Measurements from ENCODE around the gene SMYD1.
A peak's percentile ranks its signal among the peaks of the same experiment; 100 is the strongest.

SMYD1 gene

DNA sequence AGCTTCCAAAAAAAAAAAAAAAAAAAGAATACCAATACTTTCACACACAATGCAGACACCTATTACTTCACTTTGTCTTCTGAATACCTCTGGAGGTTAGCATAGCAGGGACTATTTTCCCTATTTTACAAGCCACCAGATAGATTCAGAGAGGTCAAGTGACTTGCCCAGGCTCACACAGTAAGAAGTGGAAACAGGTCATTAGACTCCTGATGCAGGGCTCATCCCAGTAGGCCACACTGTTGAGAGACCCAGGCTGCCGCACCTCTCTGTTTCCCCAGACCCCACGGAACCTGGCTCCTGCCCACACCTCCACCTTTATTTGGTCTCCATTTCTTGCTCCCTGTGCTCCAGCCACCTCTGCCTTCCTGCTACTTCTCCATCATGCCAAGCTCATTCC is 19.4 kb downstream of the SMYD1 start:
- DNase-seq (ENCODE audit: low spot score) = no peak

DNA sequence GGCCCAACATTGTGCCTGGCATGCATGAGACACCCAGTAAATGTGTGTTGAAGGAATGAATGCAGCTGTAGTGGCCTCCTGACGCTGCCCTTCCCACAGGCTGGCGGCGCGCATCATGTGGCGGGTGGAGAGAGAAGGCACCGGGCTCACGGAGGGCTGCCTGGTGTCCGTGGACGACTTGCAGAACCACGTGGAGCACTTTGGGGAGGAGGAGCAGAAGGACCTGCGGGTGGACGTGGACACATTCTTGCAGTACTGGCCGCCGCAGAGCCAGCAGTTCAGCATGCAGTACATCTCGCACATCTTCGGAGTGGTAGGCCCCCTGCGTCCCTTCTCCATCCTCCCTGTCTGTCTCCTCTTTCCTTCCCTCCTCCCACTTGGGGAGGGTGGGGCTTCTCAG is 20.1 kb downstream of the SMYD1 start:
- no peak for DNase-seq (ENCODE audit: low spot score)

DNA sequence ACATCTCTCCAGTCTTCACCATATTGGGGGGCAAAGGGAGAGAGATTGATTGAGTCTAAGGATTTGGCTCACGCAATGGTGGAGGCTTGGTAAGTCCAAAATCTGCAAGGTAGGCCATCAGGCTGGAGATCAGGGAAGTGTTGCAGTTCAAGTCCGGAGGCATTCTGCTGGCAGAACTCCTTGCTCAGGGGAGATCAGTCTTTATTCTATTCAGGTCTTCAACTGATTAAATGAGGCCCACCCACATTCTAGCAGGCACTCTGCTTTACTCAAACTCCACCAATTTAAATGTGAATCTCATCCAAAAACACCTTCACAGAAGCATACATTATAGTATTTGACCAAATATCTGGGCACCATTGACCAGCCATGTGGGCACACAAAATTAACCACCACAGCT is 21.4 kb downstream of the SMYD1 start:
- no peak for DNase-seq (ENCODE audit: low spot score)

DNA sequence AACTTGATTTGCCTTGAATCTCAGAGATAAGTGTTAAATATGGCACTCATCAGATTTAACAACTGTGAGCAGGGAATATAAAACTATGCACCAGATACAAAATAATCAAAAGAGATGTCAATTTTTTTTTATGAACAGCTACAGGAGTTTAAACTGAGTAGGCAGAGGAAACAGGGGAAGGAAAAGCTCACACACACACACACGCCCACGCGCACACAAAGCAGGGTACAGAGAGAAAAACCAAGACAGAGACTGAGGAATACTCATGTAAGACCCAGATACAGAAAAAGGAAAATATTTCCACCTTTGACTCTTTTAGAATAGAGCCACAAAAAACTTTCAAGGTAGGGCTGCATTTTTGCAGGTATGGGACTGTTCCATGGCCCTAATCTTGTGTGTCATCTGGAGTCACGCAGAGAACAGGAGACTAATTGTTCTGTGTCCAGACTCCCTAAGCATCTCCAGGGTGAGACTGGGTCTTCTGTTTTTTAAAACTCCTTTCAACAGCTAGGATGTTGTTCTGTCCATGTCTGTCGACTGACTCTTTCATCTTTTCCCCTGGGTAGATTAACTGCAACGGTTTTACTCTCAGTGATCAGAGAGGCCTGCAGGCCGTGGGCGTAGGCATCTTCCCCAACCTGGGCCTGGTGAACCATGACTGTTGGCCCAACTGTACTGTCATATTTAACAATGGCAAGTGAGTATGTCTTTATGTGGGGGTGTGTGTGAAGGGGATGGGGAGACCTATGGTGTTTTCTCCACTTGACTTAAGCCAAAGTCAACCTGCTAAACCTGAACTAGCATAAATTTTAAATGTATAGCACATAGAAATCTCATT is 23.0 kb downstream of the SMYD1 start:
- no peak for DNase-seq (ENCODE audit: low spot score)

DNA sequence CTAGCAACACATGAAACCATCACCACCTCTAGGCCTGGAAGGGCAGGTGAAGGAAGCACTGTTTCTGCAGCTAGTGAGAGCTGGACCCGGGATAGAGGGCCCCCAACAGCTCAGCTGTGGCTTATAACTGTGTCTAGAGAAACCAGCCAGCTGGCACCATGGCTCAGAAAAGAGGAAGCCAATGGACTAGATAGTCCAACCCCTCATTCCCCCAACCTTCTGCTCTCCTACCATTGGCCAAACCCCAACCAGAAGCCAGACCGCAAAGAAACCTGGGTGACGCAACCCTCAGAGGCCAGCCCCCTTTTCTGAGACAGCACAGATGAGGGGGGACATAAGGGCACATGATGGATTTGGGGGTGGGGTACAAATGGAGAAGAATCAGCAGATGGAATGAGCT is 24.3 kb downstream of the SMYD1 start:
- no peak for DNase-seq (ENCODE audit: low spot score)

DNA sequence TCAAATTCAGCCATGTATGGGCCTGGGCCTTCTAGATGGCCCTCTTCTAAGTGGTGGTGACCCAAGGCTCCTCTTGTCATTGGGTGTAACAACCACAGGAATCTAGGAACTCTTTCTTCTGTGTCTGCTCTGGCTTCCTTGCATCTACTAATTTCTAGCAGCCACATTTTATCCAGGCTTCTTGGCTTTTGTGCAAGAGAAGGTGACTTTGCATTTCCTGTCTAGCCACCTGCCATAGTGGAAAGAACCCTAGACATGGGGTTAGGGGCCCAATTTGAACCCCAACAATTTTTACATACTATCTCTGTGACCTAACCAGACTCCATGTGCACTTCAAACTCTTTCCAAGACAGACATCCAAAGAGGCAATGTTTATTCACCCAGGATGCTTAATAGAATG is 25.1 kb downstream of the SMYD1 start:
- DNase-seq (ENCODE audit: low spot score) = no peak

DNA sequence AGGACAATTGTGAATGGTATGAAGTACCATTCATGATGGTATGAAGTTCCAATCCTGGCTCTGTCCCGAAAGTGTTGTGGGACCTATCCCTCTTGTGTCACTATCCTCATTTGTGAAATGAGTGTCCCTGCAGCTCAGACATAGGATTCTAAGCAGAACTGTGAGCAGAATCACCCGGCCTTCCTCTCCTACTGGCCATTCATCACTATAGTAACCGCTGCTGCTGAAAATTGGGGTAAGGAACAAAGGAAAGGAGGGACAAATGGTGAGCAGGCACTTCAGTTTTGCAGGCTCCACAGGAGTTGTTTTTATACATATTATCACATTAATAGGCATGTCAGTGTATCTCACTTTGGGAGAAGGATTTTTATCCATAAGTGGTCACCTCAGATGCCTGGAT is 27.4 kb downstream of the SMYD1 start:
- no peak for DNase-seq (ENCODE audit: low spot score)

DNA sequence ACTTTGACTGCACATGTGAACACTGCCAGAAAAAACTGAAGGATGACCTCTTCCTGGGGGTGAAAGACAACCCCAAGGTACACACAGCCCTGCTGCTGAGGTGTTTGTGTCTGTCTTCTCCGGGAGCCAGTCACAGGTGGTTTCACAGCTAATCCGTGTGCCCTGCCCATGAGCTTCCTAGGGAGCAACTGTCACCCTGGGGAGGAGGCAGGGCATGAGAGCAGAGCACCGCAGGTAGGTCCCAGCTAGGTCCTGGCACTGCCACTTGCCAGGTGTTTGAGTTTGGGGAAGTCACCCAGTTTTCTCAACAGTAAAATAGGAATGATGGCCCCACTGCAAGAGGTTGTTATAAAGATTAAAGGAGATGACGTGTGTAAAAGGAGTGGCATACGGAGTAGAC is 29.1 kb downstream of the SMYD1 start:
- no peak for DNase-seq (ENCODE audit: low spot score)

DNA sequence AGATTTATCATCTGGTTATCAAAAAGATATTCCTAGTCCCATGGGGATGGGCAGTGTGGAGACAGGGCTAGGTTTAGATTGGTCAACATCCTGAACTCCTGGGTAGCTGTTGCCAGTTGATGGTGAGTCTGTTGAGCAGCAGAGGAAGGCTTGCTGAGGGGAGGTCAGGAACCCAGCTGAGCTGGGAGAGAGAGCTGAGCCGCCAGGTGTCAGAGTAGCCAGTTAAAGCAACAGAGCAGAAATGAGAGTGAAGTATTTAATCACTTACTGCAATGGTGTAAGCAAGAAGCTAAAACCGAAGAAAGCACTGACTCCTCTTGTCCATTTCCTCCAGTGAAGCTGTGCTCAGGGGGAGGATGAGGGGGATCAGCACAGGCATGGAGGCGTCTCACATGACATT is 29.6 kb downstream of the SMYD1 start:
- no peak for DNase-seq (ENCODE audit: low spot score)

DNA sequence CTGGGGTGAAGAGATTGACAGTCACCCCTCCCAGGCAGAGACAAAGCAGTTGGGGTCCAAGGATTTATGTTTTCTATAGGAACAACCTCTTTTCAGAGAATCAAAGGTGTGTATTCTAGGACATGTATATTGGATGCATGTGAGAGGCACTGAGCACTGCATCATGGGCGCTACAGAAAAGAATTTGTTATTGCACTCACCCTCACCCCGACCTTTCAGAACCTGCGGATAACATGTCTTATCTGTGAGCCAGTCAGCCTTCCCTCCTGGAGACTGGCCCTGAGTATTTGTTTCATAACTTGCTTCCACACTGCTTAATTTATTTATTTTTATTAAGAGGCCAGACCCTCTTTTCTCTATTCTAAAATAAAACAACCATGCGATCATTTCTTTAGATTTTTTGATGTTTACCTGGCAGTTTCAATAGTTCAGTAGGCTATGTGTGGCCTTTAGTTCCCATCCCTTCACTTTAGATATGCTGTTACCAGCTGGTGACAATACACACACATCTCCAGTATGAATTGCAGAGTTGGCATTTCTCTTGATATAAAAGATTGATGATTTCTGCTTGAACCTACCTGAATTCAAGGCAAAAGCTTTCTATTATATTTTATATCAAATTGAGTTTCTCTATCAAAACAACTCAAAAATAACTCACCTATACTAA is 30.4 kb downstream of the SMYD1 start:
- DNase-seq (ENCODE audit: low spot score) = no peak

DNA sequence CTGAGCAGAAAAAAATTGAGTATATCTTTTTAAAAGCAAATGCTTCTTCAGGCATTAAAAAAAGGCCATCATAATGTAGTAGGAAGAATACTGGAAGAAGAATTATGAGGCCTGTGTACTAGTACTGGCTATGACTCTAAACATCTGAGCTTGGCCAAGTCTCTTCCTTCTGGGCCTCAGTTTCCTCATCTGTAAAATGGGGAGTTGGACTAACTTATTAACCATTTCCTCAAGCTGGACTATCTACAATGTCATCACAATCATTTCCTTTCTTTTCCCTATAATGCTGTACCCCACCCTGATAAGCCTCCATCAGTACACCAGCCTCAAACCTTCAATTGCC is 30.9 kb downstream of the SMYD1 start:
- DNase-seq (ENCODE audit: low spot score) = no peak

DNA sequence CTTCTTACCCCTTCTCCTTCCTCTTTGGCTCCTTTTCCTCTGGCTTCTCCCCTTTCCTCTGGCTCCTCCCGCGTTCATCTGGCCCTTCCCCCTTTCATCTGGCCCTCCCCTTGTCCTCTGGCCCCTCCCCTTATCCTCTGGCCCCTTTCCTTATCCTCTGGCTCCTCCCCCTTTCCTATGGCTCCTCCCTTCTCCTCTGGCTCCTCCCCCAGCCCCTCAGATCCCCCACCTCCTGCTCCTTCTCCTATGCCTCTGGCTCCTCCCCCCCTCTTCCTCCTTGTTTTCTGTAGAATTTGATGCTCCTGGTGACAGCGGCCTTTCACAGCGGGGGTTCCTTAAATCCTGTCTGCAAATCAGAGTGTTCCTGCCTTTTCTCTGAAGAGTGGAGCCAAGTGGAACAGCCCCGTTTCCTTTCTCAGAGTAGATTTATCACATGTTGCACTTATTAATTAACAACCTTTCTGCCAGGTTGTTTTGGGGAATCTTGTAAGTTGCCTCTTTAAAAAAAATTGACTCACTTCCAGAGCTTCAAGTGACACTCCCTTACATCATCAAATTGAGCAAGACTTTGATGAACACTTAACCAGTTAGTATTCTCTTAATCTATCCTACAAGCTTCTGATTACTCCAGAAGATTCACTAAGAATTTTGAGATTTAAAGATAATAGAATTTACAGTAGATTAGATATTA is 32.3 kb downstream of the SMYD1 start:
- peak; percentile 14 for DNase-seq (ENCODE audit: low spot score)

DNA sequence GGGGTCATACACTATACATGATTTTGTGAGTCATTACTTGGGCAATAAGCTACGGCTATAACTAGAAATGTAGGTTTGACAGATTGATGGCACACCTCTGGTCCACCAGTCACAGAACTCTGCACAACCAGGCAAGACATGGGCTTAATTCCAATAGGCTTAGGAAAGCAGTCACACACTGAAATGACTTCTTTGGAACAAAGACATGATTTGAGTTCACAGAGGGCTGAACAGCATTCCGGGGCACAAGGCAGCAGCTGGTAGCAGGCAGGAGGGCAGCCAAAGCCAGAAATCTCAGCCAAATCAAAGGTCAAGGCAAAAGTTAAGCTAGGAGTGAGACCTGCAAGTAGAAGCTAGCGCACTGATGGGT is 32.8 kb downstream of the SMYD1 start:
- DNase-seq (ENCODE audit: low spot score) = no peak

DNA sequence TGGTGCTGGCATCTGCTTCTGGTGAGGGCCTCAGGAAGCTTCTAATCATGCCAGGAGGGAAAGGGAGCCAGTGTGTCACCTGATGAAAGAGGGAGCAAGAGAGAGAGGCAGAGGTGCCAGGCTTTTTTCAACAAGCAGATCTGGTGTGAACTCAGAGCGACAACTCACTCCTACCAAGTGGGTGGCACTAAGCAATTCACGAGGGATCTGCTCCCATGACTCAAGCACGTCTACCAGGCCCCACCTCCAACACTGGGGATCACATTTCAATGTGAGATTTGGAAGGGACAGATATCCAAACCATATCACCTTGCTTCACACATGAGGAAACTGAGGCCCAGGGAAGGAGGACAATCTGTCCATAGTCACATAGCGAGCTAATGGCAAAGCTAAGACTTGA is 41.2 kb downstream of the SMYD1 start:
- no peak for DNase-seq (ENCODE audit: low spot score)

DNA sequence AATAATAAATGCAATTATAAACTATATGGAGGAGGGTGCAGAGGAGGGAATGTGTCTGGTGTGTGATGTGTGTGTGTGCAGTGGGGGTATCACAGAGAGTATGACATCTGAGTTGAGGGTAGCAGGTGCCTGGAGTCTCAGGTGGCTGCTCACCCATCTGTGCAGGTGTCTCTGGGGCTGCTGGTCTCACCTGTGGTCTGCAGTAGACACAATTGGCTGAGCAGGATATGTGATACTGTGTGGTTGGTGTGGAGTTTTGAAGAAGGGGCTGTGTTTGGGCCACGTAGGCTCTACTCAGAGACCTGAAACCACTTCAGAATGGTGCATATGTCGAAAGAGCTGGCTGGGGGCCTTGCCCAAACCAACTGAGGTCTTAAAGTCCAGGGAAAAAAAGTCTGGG is 43.2 kb downstream of the SMYD1 start:
- DNase-seq (ENCODE audit: low spot score) = no peak

DNA sequence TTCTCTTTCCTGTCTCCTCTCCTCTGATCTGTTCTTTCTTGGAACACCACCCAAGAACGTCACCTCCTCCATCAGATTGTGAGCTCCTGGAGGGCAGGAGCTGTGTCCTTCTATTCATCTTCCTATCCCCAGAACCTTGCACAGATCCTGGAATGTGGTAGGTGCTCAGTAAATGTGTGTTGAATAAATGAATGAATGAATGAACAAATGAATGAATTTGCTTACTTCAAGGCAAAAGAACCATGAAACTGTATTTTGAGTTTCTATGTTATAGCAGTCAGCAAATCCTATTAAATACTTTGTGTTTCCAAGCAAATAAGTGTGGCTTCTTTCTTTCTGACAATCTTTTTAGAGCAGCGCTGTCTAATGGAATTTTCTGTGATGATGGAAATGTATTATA is 45.4 kb downstream of the SMYD1 start:
- no peak for DNase-seq (ENCODE audit: low spot score)

DNA sequence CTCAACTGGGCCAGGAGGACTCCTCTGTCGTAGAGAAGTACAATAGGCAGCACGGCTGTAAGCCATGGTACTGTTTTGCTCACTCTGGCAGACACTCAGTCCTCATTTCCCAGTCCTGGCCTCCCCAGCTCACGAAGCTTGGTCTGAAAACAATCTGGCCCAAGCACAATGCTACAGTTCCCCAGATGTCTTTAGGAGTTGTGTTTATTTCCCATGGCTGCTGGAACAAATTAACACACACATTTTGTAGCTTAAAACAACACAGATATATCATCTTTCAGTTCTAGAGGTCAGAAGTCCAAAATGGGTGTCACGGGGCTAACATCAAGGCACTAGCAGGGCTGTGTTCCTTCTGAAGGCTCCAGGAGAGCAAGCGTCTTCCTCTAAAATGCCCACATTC is 47.3 kb downstream of the SMYD1 start:
- no peak for DNase-seq (ENCODE audit: low spot score)

DNA sequence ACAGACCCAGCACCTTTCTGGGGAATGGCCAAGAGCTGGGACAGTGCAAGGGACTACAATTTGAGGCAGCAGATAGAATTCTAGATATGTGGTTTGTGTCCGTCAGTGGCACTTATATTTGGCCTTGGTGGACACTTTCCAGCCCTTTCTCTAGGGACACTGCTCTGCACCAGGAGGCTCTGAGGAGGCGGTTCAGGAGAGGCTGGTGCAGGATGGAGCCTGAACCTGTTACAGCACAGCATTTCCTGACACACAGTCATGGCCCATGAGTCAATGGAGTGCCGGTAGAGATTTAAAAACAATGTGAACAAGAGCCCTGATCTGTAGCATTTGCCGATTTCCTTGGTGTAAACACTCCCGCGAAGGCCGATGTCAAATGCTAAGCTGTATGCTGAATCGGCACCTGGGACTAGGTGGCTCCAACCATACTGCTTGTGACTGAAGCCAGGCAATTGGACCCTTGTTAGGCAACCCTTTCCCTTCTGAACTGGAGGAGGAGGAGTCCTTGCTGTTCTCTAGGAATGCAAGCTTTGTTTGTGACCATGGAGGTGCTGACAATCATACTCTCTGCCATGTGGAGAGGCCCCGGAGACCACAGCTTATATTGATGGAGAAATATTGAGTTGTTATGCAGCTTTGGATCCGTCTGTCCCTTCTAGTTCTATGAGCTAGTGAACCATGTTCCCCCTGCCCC is 48.3 kb downstream of the SMYD1 start:
- DNase-seq (ENCODE audit: low spot score) = no peak

DNA sequence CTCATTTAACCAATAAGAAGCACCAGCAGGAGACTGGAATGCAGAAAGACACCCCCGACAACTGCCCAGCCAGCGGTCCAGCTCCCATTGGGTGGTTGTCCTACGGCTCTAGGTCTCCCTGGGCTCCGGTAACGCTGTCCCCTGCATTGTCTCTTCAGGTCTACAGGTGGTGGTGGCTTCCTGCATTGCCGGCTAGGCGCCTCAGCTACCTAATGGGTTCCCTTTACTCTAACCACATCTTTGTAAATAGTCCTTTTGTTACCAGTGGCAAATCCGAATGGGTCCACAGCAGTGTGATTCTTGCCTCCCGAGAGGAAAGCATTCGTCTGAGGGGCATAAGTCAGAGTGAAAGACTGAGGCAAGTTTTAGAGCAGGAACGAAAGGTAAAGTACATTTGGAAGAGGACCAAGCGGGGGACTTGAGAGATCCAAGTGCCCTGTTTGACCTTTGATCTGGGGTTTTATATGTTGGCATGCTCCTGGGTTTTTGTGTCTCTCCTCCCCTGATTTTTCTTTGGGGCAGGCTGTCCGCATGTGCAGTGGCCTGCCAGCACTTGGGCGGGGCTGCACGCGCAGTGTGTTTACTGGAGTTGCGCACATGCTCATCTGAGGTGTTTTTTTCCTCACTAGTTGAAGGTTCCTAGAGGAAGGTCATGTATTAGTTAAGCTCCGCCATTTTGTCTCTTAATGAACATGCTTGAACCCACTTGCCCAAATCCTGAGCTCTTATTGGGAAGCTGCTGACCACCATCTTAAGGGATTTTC is 49.2 kb downstream of the SMYD1 start:
- DNase-seq (ENCODE audit: low spot score) = no peak

DNA sequence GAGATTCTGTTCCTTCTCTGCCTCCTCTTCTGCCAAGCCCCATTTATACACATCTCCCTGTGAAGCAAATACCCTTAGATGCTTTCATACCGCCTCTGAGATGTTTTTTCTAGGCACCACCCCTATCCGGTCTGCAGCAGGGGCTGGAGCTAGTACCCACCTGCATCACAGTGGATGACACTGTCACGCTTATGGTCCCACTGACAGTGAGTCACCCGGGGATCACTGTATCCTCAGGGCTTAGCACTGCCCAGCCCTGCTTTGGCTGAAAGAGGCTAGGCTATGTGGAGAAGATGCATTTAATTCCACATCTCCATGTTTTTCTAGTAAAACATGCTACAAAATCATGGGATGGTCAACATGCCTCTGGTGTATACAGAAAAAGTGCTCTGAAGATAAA is 50.3 kb downstream of the SMYD1 start:
- no peak for DNase-seq (ENCODE audit: low spot score)

DNA sequence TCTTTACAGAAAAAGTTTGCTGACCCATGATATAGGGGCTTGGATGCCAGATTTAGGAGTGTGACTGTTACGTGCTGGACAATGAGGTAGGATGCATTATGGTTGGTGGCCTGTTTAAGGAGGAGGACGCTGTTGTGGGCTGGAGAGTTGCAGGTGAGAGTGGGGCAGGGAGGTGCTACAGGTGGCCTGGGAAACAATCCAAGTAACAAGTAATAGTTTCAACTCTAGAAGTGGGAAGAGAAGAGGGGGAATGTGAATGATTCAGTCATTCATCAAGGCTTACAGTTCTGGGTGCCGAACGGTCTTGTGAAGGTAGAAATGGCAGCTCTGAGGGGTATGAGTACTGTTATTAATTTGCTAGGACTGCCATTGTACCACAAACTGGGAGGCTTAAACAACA is 54.1 kb downstream of the SMYD1 start:
- no peak for DNase-seq (ENCODE audit: low spot score)
